Body of pancreas (tissue), 4 donors: ENCODE data around the gene MGMT.

Source experiments
- POLR2A ChIP-seq, 3 donors: fragments of 450-650 bp; IDR thresholded peaks; one replicate each; pipeline ENCODE4 v1.6.1; 2016; ENCODE audit warnings: antibody characterized with exemption in 3 of 3, mild to moderate bottlenecking in 2 of 3
- TF ChIP-seq, protein P1 (sequence below), 7 experiments: fragments of 450-650 bp in 4 of 7; fragments of 200-600 bp in 3 of 7; sonication (generic) in 3 of 7; IDR thresholded peaks; one replicate each; pipeline ENCODE4 v1.5.1; 2016 to 2019; ENCODE audit warnings: antibody characterized with exemption in 7 of 7

DNA sequence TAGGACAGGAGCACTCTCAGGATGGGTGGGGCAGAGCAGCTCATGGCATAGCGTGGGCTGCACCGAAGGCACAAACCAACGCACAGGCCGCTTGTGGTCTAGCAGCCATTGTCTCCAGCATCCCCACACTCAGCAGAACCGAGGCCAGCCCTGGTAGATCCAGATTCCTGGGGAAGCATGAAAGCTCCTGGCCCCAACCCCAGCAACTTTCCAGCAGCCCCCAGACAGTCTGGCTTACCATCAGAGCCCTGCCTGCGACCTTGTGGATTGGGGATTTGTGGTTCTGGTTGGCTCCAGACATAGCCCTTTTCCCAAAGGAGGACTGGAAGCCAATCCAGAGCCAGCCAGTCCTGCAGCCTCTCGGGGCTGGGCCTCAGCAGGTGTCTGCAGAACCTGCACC lies 33.8 kb upstream of the MGMT start:
- TF ChIP-seq POLR2A (IDR thresholded peaks at IDR 0.05), result no peak
- TF ChIP-seq, protein P1, sequence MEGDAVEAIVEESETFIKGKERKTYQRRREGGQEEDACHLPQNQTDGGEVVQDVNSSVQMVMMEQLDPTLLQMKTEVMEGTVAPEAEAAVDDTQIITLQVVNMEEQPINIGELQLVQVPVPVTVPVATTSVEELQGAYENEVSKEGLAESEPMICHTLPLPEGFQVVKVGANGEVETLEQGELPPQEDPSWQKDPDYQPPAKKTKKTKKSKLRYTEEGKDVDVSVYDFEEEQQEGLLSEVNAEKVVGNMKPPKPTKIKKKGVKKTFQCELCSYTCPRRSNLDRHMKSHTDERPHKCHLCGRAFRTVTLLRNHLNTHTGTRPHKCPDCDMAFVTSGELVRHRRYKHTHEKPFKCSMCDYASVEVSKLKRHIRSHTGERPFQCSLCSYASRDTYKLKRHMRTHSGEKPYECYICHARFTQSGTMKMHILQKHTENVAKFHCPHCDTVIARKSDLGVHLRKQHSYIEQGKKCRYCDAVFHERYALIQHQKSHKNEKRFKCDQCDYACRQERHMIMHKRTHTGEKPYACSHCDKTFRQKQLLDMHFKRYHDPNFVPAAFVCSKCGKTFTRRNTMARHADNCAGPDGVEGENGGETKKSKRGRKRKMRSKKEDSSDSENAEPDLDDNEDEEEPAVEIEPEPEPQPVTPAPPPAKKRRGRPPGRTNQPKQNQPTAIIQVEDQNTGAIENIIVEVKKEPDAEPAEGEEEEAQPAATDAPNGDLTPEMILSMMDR (IDR thresholded peaks at IDR 0.05), result no peak
